IMR-90 (cell line): ENCODE measurements around the gene CT45A9.
"Not testable (repeated sequence)": the region's sequence is repeated elsewhere in the genome, so short reads cannot be mapped to it uniquely, and the experiment has no call there.

Source experiments
- MAZ ChIP-seq: IDR thresholded peaks from 2 replicates; pipeline ENCODE4 v1.6.1; 2012; ENCODE audit warnings: low read depth, mild to moderate bottlenecking, low read length, improper control_type of control experiment, moderate library complexity, borderline replicate concordance
- NFE2L2 ChIP-seq: fragments of 150-350 bp; IDR thresholded peaks from 2 replicates; pipeline ENCODE4 v1.6.1; 2016; ENCODE audit warnings: low read depth, mild to moderate bottlenecking, low read length
- TF ChIP-seq, protein P1 (sequence below): fragments of 150-350 bp; IDR thresholded peaks from 2 replicates; pipeline ENCODE4 v1.6.1; 2016; ENCODE audit warnings: low read depth, mild to moderate bottlenecking, low read length, moderate library complexity, borderline replicate concordance

DNA sequence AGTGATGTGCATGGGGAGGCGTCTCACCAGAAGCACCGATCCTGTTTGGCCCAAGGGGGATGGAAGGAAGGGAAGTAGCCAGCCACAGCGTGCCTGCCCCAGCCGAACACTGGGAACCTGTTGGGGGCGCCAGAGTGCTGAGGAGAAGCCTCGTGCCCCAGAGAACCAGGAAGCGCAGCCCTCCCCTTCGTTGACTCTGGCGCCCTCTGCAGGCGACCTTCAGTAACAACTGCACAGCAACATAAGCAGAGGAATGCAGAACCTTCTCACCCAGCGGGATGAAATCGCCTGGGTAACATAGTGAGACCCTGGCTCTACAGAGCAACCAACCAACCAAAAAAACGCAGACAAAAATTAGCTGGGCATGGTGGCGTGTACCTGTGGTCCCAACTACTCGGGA, 17.4 kb upstream of the CT45A9 start:
- TF ChIP-seq NFE2L2, MAZ: not testable (repeated sequence)
- TF ChIP-seq, protein P1, sequence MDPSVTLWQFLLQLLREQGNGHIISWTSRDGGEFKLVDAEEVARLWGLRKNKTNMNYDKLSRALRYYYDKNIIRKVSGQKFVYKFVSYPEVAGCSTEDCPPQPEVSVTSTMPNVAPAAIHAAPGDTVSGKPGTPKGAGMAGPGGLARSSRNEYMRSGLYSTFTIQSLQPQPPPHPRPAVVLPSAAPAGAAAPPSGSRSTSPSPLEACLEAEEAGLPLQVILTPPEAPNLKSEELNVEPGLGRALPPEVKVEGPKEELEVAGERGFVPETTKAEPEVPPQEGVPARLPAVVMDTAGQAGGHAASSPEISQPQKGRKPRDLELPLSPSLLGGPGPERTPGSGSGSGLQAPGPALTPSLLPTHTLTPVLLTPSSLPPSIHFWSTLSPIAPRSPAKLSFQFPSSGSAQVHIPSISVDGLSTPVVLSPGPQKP, result not testable (repeated sequence)
